A204.1 (cell line): ENCODE data around the gene CTTN.
"Not testable (repeated sequence)": the region's sequence is repeated elsewhere in the genome, so short reads cannot be mapped to it uniquely, and the experiment has no call there.

Experiments used
- FAIRE-seq: peaks from 2 replicates; lab custom pipeline; 2012; peaks lifted over from hg19 to GRCh38; lab: Jason Lieb, UNC

Gene CTTN

GRCh38 chr11:70381872-70382861 is 16.2 kb upstream of the CTTN start:
- FAIRE-seq, result no peak

GRCh38 chr11:70383664-70384565 is 14.4 kb upstream of the CTTN start:
- no peak for FAIRE-seq

GRCh38 chr11:70384566-70385152 is 13.7 kb upstream of the CTTN start:
- FAIRE-seq, result no peak

DNA sequence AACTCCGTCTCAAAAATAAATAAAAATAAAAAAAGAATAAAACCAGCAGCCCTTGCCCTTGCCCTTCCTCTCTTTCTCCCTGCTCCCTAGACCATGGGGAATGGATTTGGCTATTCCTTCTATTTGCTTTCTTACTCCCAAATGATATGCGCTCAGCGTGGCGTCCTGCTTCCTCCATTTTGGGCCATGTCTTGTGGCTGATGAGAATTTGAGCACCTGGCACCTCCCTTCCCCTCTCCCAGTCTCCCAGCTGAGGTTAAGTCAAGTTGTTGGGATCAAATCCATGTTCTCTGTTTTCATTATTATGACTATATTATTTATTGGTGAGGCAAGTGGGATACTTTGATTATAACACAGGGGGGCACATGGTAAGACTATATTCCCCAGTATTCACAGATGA is 10.8 kb upstream of the CTTN start:
- no peak for FAIRE-seq

GRCh38 chr11:70389201-70389600 is 9.1 kb upstream of the CTTN start:
- no peak for FAIRE-seq

DNA sequence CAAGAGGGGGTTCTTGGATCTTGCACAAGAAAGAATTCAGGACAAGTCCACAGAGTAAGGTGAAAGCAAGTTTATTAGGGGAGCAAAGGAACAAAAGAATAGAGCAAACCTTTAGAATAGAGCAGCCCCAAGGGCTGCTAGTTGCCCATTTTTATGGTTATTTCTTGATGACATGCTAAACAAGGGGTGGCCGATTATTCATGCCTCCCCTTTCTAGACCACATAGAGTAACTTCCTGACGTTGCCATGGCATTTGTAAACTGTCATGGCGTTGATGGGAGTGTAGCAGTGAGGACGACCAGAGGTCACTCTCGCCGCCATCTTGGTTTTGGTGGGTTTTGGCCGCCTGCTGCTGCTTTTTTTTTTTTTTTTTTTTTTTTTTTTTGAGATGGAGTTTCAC is 7.4 kb upstream of the CTTN start:
- FAIRE-seq, result not testable (repeated sequence)

- FAIRE-seq, result no peak
These were observed 3.9 kb upstream of the CTTN start for GRCh38 chr11:70394211-70394950.

GRCh38 chr11:70397336-70397982 is 870 bp upstream of the CTTN start:
- FAIRE-seq, result no peak

DNA sequence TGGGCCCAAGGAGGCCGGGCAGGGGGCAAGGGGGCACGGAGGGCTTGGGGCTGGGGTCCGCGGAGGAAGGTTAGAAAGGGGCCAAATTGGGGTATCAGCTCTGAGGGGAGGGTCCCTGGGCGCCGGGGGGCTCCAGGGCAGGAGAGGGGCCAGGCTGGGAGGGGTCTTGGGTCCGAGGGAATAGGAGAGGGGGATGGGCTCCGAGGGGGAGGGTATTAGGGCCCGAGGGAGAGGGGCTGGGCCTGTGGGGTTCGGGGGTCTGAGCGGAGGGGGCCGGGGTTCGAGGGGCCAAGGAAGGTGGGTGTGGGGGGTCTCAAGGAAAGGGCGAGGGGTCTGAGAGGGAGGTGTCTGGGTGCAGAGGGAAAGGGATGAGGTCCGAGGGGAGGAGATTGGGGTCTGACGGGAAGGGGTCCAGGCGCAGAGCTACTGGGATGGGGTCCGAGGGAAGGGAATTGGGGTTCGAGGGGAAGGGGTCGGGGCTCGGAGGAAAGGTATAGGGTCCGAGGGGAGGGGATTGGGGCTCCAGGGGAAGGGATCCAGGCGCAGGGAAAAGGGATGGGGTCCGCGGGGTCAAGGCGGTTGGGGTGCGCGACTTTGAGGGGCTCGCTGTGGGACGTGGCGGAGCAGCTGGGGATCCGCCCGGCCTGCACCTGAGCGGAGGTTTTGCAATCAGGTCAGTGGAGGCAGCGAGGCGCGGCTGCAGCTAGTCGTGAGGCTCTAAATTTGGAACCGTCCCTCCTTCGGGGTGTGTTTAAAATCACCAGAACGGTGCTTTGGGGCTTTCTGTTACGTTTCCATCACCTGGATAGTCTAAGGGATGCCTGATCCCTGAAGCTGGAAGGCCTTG is 728 bp downstream of the CTTN start:
- FAIRE-seq, result no peak

DNA sequence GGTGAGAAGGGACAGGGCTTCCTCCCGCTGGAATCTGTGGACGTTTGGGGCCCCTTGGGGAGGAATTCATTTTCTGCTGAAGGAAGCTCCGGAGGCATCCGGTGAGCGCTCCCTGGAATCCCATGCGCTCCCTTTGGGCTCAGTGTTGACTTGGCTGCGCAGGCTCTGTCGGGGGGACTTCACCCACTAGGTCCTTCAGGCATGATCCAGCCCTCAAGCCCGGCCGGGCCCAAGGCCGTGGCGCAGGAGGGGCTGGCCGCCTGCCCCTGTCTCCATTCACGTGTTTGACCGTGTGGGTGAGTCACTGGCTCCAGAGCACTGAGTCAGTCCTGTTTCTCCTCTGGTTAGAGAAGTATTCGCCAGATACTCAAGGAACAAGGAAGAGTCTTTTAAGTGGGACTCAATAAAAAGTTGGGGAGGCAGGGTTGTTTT is 1.4 kb downstream of the CTTN start:
- FAIRE-seq, result no peak

GRCh38 chr11:70400643-70401042 is 2.3 kb downstream of the CTTN start:
- no peak for FAIRE-seq

- no peak for FAIRE-seq
These were observed 3.7 kb downstream of the CTTN start for GRCh38 chr11:70402016-70402415.

- no peak for FAIRE-seq
These were observed 4.4 kb downstream of the CTTN start for GRCh38 chr11:70402685-70403084.

DNA sequence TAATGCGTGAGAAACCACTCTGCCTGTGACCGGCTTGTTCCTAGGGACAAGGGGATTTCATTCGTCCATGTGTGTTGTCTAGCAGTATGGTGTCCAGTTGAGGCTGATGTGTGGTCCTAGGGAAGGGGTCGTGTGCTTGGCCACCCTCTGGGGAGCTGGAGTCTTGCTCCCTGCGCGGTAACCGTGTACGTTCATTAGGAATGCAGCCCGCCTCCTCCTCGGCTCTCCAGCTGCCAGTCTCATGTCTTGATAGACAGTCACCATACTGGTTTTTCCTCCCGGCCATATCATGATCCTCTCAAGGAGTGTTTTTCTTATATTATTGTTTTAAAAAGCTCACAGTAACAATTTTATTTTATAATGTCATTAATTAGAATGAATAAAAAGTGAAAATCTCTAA is 5.9 kb downstream of the CTTN start:
- no peak for FAIRE-seq

DNA sequence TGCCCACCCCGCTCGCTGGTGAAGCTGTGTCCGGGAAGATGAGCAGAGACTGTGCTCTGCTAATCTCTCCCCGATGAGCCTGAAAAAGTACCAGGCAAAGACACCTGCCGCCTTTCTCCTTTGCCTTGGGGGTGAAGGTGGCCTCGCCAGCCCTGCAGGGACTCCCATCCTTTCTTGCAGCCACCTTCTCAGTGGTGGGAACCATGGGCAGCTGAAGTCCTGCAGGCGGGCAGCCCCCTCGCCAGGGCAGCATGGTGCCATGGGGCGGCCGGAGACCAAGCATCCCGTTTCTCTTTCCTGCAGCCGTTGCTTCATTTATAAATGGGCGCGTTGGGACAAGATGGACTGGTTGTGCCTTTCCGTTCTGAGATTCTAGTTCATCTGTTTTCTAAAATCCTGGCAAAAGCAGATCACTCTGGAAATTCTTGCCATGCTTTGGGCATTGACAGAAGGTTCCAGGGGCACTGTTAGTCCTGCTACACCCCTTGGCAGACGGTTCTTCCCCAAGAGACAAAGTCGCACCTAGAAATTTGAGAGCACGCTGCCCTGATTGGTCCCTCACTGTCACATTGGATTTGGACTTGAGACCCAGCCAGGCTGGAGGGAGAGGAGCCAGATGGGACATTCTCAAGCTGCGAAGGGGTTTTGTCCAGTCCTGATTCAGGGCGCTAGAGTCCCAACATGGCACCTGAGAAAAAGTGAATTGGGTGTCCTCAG is 7.5 kb downstream of the CTTN start:
- no peak for FAIRE-seq

DNA sequence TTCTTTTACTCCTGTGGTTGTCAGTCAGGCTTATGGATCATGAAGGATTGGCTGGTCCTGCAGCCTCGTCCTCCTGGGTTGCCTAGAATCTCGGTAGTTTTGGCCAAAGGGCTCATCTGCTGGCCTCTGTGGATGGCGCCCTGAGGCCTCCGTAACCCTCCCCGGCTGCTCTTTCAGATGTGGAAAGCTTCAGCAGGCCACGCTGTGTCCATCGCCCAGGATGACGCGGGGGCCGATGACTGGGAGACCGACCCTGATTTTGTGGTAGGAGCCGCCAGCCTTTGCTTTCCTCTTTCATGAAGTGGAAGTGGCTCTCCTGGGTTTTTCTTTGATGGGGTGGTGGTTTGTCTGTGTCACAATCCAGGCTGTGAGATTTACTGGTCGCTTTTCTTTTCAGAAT is 8.8 kb downstream of the CTTN start:
- no peak for FAIRE-seq

GRCh38 chr11:70407814-70408213 is 9.5 kb downstream of the CTTN start:
- FAIRE-seq, result no peak

GRCh38 chr11:70408326-70408725 is 10.0 kb downstream of the CTTN start:
- FAIRE-seq, result not testable (repeated sequence)

GRCh38 chr11:70409437-70409836 is 11.1 kb downstream of the CTTN start:
- no peak for FAIRE-seq

GRCh38 chr11:70409871-70410270 is 11.5 kb downstream of the CTTN start:
- no peak for FAIRE-seq
